ENCODE results near the gene CASP10.

Gene CASP10

DNA sequence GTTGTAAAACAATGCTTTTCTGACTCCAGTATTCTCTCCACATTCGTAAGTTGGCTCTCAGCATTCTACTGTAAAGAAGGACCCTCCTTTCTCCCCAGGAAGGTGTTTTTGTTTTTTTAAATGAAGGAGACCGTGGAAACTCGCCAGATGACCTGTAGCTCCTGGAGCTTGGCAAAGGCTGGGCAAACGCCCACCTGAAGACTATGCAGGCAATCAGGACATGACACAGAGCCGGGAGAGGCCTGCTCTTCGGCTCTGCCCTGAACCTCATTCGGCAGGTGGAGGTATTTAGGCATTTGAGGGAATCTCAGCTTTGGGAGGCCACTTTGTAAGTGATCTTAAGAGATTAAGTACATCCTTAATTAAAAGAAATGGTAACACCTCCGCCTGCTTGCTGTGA is 17.4 kb downstream of the CASP10 start:
- no peak for DNase-seq

- no peak for DNase-seq
Observed at GRCh38 chr2:201201371-201201770, 18.4 kb downstream of the CASP10 start.

DNA sequence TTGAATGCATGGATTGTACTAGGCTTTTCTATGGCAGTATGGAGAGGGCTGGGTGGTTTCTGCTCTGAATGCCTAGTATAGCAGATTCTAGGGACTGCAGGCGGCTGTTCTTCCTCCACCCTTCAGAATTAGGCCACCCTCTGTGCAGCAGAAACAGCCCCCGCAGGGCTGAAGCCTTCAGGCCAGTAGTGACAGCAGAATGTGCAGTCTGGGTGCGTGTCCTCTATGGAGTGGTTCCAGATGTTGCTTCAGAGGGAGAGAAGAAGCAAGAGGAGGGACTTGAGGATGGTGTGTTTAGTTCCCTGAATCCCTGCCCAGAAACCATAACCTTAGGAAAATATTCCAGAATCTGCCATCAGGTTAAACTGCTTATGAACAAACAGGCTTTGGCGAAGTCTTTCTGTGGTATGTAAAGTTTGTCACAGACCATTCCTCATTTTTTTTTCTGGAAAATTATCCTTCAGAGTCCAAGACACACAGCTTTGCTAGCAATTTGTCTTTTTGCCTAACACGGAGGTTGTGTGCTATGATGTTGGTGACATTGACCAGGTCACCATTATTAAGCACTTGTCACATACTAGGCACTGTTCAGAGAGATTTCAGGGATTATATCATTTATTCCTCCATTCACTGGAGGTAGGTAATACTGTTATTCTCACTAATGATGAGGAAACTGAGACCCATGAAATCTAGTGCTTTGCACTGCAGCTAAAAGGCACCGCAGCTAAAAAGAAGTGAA is 21.1 kb downstream of the CASP10 start:
- peak; percentile 26 for DNase-seq

DNA sequence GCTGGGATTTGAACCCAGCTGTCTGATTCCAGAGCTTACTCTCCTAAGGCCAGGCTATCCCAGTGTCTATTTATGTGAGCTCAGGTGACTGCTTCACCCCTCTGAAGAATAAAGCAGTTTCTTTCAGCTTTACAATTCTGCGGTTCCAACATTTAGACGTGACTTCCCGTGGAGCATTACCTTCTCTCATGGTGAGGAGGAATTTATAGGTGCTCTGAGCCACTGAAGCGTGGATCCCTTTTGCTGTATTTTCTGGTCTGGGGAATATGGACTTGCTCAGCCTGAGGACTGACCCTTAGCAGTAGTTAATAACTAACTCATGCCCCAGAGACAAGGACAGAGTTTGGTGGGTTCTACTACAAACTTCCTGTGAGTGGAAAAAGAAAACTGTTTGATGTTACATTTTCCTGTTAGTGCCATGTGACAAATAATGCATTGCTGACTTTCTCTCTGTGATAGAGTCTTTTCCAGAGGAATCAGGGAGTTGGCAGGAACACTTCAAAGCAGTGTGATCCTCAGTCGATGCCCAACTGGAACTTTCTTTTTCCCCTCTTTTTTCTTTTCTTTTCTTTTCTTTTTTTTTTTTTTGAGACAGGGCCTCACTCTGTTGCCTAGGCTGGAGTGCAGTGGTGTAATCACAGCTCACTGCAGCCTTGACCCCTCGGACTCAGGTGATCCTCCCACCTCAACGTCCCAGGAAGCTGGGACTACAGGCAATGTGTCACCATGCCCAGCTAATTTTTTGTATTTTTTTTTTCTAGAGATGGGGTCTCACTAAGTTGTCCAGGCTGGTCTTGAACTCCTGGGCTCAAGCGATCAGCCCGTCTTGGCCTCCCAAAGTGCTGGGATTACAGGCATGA is 21.9 kb downstream of the CASP10 start:
- DNase-seq, result no peak

- DNase-seq, result no peak
Observed at GRCh38 chr2:201205515-201205849, 22.5 kb downstream of the CASP10 start.

DNA sequence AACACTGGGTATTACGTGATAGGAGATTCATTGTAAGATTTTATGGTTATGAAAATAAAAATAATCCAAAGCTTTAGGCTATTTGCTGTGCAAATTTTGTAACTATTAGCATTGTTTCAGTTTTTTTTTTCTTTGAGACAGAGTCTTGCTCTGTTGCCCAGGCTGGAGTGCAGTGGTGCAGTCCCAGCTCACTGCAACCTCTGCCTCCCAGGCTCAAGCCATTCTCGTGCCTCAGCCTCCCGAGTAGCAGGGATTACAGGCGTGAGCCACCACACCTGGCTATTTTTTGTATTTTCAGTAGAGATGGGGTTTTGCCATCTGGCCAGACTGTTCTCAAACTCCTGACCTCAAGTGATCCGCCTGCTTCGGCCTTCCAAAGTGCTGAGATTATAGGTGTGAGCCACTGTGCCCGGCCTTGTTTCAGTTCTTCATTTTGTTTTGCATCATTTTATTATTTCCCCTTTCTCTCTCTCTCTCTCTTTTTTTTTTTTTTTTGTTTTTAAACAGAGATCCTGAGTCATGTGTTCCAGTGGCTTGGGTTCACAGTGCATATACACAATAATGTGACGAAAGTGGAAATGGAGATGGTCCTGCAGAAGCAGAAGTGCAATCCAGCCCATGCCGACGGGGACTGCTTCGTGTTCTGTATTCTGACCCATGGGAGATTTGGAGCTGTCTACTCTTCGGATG is 25.8 kb downstream of the CASP10 start:
- no peak for DNase-seq

GRCh38 chr2:201215963-201216362 is 33.0 kb downstream of the CASP10 start:
- no peak for DNase-seq

DNA sequence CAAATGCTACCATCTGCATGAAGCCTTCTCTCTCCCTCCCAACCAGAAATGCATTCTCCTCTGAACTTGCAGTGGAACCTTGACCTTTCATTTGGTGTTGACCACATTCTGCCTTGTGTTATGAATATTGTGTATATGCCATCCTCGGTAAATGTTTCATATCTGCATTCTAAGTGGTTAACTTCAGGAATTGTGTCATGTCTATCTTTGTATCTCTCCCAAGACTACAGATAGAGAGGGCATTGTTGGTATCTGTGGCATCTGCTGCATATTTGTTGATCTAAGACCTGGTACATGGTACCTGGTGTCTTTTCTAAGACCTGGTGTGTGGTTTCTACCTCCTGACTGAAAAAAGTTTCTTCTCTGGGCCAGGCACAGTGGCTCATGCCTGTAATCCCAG is 34.0 kb downstream of the CASP10 start:
- DNase-seq, result no peak

GRCh38 chr2:201218780-201219179 is 35.8 kb downstream of the CASP10 start:
- DNase-seq, result peak; percentile 31

DNA sequence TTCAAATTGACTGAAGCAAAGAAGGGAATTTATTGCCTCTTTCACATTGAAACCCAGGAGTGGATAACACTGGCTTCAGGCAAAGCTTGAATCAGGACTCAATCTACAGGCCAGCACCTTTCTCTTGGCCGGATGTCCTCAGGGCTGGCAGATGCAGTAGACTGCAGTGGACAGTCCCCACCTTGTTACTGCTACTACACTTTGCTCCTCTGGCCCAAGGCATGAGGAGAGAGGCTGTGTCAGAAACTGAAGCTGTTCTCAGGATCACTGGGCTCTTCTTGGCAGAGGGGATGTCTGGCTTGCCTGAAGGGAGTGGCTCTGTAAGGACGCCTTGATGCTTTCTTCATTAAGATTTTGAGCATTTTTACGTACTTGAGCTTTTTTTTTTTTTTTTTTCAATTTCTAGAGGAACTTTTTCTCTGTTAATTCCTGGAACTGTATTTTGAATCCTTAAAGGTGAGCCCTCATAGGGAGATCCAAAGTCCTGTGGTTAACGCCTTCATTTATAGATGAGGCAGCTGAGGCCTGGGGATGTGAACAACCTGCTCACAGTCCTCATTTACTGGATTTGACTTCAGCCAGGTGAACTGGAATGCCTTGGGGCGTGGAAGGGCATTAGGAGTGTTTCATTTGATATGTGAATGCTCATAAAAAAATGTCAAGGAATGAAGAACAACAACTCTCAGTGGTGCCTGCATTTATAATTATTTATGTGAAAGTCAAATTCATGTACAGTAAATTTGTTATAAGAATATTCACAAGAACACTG is 36.6 kb downstream of the CASP10 start:
- no peak for DNase-seq

- DNase-seq, result no peak
Observed at GRCh38 chr2:201220102-201220570, 37.2 kb downstream of the CASP10 start.

- no peak for DNase-seq
Observed at GRCh38 chr2:201223089-201224073, 40.4 kb downstream of the CASP10 start.

DNA sequence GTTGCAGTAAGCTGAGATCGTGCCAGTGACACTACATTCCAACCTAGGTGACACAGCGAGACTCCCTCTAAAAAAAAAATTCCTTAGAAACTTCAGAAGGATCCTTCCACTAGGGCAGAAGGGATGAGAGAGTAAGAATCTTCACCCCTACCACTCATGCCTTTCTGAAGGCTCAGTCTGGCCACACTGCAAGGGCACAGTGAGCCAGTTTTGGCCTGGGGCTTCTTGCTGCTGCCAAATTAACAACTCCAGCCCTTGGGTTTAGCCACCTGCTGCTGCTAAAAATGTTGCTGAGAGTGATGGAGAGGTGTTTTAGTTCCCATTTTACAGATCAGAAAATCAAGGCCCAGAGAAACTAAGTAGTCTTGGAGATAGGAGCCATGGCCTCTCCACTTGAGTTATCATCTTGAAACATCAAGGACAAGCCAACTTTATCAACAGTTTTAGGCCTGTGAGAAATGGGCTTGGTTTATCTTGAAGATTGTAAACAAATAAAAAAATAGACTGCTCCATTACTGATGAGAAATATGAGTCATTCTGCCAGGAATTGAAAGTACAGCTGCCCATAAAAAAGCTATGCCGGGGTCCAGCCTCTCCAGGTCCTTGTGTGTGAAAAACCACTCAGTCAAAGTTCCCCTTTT is 45.5 kb downstream of the CASP10 start:
- DNase-seq, result peak; percentile 47

- DNase-seq, result no peak
Observed at GRCh38 chr2:201228912-201229290, 46.0 kb downstream of the CASP10 start.

GRCh38 chr2:201231781-201232466 is 49.0 kb downstream of the CASP10 start:
- DNase-seq, result peak; percentile 94

- no peak for DNase-seq
Observed at GRCh38 chr2:201232467-201232815, 49.5 kb downstream of the CASP10 start.

- DNase-seq, result peak; percentile 27
Observed at GRCh38 chr2:201233192-201233811, 50.4 kb downstream of the CASP10 start.

- no peak for DNase-seq
Observed at GRCh38 chr2:201233812-201234662, 51.1 kb downstream of the CASP10 start.

GRCh38 chr2:201234663-201235135 is 51.8 kb downstream of the CASP10 start:
- peak; percentile 50 for DNase-seq

All from EL (cell line).